ENCODE results near the gene TMPRSS6. TPM values are rescaled to one million over a fixed set of nuclear protein-coding genes. Genes with fewer than 3 reads are reported as not detected.

The TMPRSS6 gene
- total and polyA plus RNA-seq, 2 of the 8 experiments (the other 6 are each of a cell fraction or from before 2014, with no cell fraction given), result 0.02 TPM; not detected in 1

DNA sequence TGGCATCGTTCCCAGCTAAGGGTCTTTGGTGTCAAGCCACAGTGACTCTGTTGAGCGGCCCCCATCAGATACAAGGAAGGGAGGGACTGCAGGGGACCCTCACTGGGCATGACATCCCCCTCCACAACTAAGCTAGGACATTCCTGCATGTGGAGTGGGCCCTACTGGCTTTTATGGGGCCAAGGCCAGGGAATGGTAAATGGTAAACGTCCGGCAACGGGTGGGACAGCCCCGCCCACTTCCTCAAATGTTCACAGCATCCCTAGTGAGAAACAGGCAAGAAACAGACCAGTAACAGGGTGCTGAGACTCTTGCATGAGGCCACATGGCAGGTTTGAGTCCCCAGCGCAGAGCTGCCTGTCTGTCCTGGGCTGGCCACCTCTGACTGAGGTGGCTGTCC is 4.4 kb downstream of the TMPRSS6 start (continued):
- TF ChIP-seq PHF8 (conservative IDR thresholded peaks at IDR 0.05; ENCODE audit: low read depth, low read length) (no peak), SIX5 (IDR thresholded peaks at IDR 0.05; ENCODE audit: low read depth, low read length) (no peak), BCL11A (IDR thresholded peaks at IDR 0.05; ENCODE audit: low read depth in 2 of 2, low read length in 2 of 2) (no peak), RNF2 (IDR thresholded peaks at IDR 0.05; ENCODE audit: borderline replicate concordance, low read depth, low read length, missing control alignments, poor library complexity, severe bottlenecking) (no peak)
